Muscle of arm (tissue), 14 donors: ENCODE measurements around the gene DESI2. TPM values are rescaled to one million over a fixed set of nuclear protein-coding genes. Genes with fewer than 3 reads are reported as not detected.

Experiments
- DNase-seq: peaks from one replicate; pipeline ENCODE4 v3.0.0-alpha.2; 2013
- long read RNA-seq, 11 donors: transcript quantifications; one replicate each; lab custom pipeline, GENCODE V29; 2026
- polyA plus RNA-seq, 12 donors: library from polyadenylated mRNA; unstranded; fragments of 120-200 nt; gene quantifications; one replicate each; pipeline ENCODE4 v1.2.1, GENCODE V29; 2013; ENCODE audit not compliant: insufficient read length in 12 of 12

Gene DESI2
- 10 to 100 TPM in 11 of 12 donors, not detected in 1; 35.1 to 59.6 (median 52.0) TPM for polyA plus RNA-seq
- long read RNA-seq, donor 1, full-length matches to known transcripts = 7 of 13 reads
- long read RNA-seq, donor 1, partial matches to known transcripts = 0 of 13 reads
- long read RNA-seq, donor 1, other reads (novel, unspliced or antisense) = 6 of 13 reads
- long read RNA-seq, donor 2, full-length matches to known transcripts = 21 of 43 reads
- long read RNA-seq, donor 2, partial matches to known transcripts = 15 of 43 reads
- long read RNA-seq, donor 2, other reads (novel, unspliced or antisense) = 7 of 43 reads
- long read RNA-seq, donor 3, full-length matches to known transcripts = 5 of 5 reads
- long read RNA-seq, donor 3, partial matches to known transcripts = 0 of 5 reads
- long read RNA-seq, donor 3, other reads (novel, unspliced or antisense) = 0 of 5 reads
- long read RNA-seq, donor 4, full-length matches to known transcripts = 5 of 5 reads
- long read RNA-seq, donor 4, partial matches to known transcripts = 0 of 5 reads
- long read RNA-seq, donor 4, other reads (novel, unspliced or antisense) = 0 of 5 reads
- long read RNA-seq, donor 5, full-length matches to known transcripts = 17 of 17 reads
- long read RNA-seq, donor 5, partial matches to known transcripts = 0 of 17 reads
- long read RNA-seq, donor 5, other reads (novel, unspliced or antisense) = 0 of 17 reads
- long read RNA-seq, donor 6, full-length matches to known transcripts = 5 of 5 reads
- long read RNA-seq, donor 6, partial matches to known transcripts = 0 of 5 reads
- long read RNA-seq, donor 6, other reads (novel, unspliced or antisense) = 0 of 5 reads
- long read RNA-seq, donor 7, full-length matches to known transcripts = 6 of 6 reads
- long read RNA-seq, donor 7, partial matches to known transcripts = 0 of 6 reads
- long read RNA-seq, donor 7, other reads (novel, unspliced or antisense) = 0 of 6 reads
- long read RNA-seq, donor 8, full-length matches to known transcripts = 10 of 10 reads
- long read RNA-seq, donor 8, partial matches to known transcripts = 0 of 10 reads
- long read RNA-seq, donor 8, other reads (novel, unspliced or antisense) = 0 of 10 reads
- long read RNA-seq, donor 9, full-length matches to known transcripts = 11 of 11 reads
- long read RNA-seq, donor 9, partial matches to known transcripts = 0 of 11 reads
- long read RNA-seq, donor 9, other reads (novel, unspliced or antisense) = 0 of 11 reads
- long read RNA-seq, donor 10, full-length matches to known transcripts = 11 of 11 reads
- long read RNA-seq, donor 10, partial matches to known transcripts = 0 of 11 reads
- long read RNA-seq, donor 10, other reads (novel, unspliced or antisense) = 0 of 11 reads
- long read RNA-seq, donor 11, full-length matches to known transcripts = 19 of 19 reads
- long read RNA-seq, donor 11, partial matches to known transcripts = 0 of 19 reads
- long read RNA-seq, donor 11, other reads (novel, unspliced or antisense) = 0 of 19 reads

GRCh38 chr1:244652623-244653438, at the start of gene DESI2:
Gene DESI2 (plus strand): TSS chr1:244653126. CDS start chr1:244653314, 188 bp downstream.
- DNase-seq = peak; percentile 98

GRCh38 chr1:244603498-244603897, 49.4 kb upstream of the DESI2 start:
- peak; percentile 9 for DNase-seq

GRCh38 chr1:244605835-244606370, 47.0 kb upstream of the DESI2 start:
- no peak for DNase-seq

GRCh38 chr1:244614113-244614836, 38.7 kb upstream of the DESI2 start:
- no peak for DNase-seq

GRCh38 chr1:244614879-244615278, 38.0 kb upstream of the DESI2 start:
- no peak for DNase-seq

- DNase-seq = no peak
These were observed 37.6 kb upstream of the DESI2 start for GRCh38 chr1:244615301-244615700.

- no peak for DNase-seq
These were observed 26.2 kb upstream of the DESI2 start for GRCh38 chr1:244626709-244627108.

GRCh38 chr1:244628789-244629188, 24.1 kb upstream of the DESI2 start:
- DNase-seq = no peak

GRCh38 chr1:244633140-244633539, 19.8 kb upstream of the DESI2 start:
- DNase-seq = no peak

- no peak for DNase-seq
These were observed 18.4 kb upstream of the DESI2 start for GRCh38 chr1:244634546-244634945.

- no peak for DNase-seq
These were observed 16.3 kb upstream of the DESI2 start for GRCh38 chr1:244636488-244637259.

- DNase-seq = no peak
These were observed 13.4 kb upstream of the DESI2 start for GRCh38 chr1:244639561-244639960.

GRCh38 chr1:244640917-244641316, 12.0 kb upstream of the DESI2 start:
- DNase-seq = no peak

GRCh38 chr1:244642526-244642925, 10.4 kb upstream of the DESI2 start:
- DNase-seq = no peak

- DNase-seq = no peak
These were observed 9.9 kb upstream of the DESI2 start for GRCh38 chr1:244642988-244643387.

GRCh38 chr1:244645414-244645813, 7.5 kb upstream of the DESI2 start:
- DNase-seq = no peak

GRCh38 chr1:244645890-244646289, 7.0 kb upstream of the DESI2 start:
- DNase-seq = no peak

- no peak for DNase-seq
These were observed 5.1 kb upstream of the DESI2 start for GRCh38 chr1:244647819-244648218.
